Sigmoid colon (tissue), 3 donors: Measurements from ENCODE around the gene EPAS1.

Experiments
- POLR2A ChIP-seq, 2 donors: fragments of 450-650 bp; IDR thresholded peaks; one replicate each; pipeline ENCODE4 v1.6.1; 2016; ENCODE audit warnings: antibody characterized with exemption in 2 of 2, mild to moderate bottlenecking in 2 of 2, moderate library complexity in 2 of 2
- TF ChIP-seq, protein P1 (sequence below), 4 experiments: fragments of 450-650 bp in 3 of 4; fragments of 200-600 bp in 1 of 4; IDR thresholded peaks; one replicate each; pipeline ENCODE4 v1.5.1; 2016 to 2019; ENCODE audit warnings: antibody characterized with exemption in 4 of 4, mild to moderate bottlenecking in 3 of 4, moderate library complexity in 2 of 4

DNA sequence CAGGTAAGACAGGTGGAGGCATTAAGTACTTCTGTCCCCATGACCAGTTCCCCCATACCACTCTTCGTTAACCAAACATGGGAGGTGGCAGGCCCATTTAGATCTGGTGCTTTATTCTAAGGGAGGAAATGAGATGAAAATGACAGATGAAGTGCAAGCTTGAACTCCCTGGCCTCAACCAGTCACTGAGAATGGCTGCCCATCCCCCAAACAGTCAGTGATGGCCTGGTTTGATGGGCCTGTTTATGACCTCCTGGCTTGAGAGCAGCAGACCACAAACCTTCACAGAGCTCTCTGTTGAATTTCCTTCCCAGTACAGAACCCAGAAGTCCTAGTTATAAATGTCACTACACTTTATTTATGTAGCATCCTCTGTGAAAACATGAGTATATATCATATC lies 31.1 kb downstream of the EPAS1 start:
- TF ChIP-seq, protein P1, sequence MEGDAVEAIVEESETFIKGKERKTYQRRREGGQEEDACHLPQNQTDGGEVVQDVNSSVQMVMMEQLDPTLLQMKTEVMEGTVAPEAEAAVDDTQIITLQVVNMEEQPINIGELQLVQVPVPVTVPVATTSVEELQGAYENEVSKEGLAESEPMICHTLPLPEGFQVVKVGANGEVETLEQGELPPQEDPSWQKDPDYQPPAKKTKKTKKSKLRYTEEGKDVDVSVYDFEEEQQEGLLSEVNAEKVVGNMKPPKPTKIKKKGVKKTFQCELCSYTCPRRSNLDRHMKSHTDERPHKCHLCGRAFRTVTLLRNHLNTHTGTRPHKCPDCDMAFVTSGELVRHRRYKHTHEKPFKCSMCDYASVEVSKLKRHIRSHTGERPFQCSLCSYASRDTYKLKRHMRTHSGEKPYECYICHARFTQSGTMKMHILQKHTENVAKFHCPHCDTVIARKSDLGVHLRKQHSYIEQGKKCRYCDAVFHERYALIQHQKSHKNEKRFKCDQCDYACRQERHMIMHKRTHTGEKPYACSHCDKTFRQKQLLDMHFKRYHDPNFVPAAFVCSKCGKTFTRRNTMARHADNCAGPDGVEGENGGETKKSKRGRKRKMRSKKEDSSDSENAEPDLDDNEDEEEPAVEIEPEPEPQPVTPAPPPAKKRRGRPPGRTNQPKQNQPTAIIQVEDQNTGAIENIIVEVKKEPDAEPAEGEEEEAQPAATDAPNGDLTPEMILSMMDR (IDR thresholded peaks at IDR 0.05) = no peak
- no peak for TF ChIP-seq POLR2A (IDR thresholded peaks at IDR 0.05)
